NCI-H748 treated with DMSO at 0.1 percent for 48 hours (cell line): ENCODE measurements around the gene FAM3A.
A peak's percentile ranks its signal among the peaks of the same experiment; 100 is the strongest.
"Not testable (repeated sequence)": the region's sequence is repeated elsewhere in the genome, so short reads cannot be mapped to it uniquely, and the experiment has no call there.

Source experiments
- DNase-seq: peaks from one replicate; lab custom pipeline; 2025; lab: John Stamatoyannopoulos, UW

The FAM3A gene, protein sequence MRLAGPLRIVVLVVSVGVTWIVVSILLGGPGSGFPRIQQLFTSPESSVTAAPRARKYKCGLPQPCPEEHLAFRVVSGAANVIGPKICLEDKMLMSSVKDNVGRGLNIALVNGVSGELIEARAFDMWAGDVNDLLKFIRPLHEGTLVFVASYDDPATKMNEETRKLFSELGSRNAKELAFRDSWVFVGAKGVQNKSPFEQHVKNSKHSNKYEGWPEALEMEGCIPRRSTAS

DNA sequence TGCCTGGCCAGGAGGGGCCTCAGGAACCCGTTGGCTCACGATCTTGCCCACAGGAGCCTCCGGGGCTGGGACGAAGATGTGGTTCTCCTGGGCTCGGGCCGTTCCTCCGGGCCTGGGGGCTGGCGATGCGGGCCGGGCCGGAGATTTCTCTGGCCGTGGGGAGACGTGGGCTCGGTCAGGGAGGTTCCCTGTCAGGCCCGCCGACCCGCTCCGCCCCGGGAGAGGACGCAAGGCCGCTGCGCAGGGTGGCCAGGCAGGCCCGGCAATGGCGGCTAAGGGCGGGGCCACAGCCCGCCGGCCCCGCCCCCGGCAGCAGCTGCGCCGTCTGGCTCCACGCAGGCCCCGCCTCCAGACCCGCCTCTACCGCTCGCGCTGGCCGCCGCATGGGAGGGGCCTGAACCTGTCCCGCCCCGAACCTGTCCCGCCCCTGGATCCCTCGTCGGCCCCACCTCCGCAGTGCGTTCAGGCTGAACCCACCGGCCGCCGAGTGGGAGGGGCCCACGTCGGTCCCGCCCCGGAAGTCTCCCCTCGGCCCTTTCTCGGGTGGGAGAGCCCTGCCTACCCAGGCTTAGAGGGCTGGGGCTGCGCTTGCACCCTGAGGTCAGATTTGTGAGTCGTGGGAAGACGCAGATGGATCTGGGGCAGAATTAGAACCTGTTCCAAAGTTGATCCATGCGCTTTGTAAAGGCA lies at the start of gene FAM3A:
TSS of gene FAM3A (minus strand) at position 267 of the 690 bp plus-strand sequence. CDS start 460 bp downstream, outside the sequence.
- DNase-seq, result peak; percentile 89

DNA sequence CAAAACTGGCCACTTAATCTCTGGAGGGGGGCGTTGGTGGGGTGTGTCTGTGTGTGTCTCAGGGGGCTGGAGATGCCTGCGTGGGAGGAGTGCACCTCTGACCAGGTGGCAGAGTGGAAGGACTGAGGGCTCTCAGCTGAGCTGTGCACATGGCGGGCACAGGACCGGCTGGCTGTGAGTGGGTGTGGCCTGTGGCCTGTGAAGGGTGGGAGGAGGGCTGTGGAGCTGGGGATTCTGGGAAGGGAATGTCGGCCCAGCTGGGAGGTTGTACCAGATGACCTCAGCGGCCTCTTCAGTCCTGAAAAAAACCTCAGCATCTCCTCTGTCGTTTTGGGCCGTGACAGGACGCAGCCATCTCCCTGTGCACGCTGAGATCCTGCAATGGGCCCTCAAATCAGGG lies 46.3 kb upstream of the FAM3A start:
- DNase-seq, result not testable (repeated sequence)

DNA sequence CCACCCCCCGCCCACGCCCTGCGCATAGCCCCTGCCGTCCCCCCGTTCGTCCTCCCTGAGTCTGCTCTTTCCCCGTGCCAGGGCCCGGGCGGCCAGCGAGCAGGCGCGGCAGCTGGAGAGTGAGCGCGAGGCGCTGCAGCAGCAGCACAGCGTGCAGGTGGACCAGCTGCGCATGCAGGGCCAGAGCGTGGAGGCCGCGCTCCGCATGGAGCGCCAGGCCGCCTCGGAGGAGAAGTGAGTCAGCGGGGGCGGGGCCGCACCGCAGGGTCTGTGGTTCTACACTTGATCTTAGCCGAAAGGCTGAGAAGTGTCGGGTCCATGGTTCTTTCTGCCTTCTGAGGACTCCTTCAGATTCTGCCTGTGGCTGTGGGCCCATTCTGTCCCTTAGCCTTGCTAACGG lies 44.3 kb upstream of the FAM3A start:
- not testable (repeated sequence) for DNase-seq

DNA sequence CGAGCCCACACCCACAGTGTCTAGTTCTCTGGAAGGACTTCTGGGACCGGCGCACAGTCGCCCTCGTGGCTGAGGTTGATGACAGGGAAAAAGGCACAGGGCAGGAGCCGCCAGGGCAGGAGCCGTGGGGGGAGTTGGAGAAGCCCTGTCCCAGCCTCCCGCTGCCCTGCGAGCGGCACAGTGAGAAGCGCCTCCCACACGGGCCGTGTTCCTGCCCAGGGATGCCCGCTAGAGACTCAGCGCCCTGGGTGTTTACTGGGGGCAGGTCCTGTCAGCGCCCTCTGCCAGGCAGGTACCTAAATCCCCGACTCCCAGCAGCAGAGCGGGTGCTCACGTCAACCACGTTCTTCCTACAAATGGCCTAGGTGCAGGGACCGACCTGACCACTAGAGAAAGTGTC lies 42.9 kb upstream of the FAM3A start:
- not testable (repeated sequence) for DNase-seq

DNA sequence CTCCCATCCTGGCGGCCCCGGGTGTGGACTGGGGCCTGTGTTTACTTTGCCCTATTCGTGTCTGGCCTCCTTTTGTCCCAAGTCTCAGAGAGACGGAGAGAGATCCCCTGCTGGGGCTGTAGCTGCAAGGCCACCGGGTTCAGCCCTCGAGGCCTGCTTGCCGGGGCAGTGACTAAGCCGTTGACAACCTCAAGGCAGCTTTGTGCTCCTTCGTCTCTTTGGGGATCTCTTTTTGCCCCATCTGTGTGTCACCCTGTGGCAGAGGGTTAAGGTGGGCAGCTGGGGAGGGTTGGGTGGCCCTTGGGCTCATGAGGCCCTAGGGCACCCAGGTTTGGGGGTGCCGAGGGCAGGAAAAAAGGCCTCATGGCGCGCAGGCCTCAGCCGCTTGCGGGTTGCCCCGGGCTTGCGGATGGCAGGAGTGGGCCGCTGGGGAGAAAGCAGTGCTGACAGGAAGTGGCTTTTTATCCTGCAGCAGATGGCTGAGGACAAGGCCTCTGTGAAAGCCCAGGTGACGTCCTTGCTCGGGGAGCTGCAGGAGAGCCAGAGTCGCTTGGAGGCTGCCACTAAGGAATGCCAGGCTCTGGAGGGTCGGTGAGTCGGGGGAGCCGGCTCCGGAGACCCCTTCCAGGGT lies 42.1 kb upstream of the FAM3A start:
- DNase-seq, result not testable (repeated sequence)

DNA sequence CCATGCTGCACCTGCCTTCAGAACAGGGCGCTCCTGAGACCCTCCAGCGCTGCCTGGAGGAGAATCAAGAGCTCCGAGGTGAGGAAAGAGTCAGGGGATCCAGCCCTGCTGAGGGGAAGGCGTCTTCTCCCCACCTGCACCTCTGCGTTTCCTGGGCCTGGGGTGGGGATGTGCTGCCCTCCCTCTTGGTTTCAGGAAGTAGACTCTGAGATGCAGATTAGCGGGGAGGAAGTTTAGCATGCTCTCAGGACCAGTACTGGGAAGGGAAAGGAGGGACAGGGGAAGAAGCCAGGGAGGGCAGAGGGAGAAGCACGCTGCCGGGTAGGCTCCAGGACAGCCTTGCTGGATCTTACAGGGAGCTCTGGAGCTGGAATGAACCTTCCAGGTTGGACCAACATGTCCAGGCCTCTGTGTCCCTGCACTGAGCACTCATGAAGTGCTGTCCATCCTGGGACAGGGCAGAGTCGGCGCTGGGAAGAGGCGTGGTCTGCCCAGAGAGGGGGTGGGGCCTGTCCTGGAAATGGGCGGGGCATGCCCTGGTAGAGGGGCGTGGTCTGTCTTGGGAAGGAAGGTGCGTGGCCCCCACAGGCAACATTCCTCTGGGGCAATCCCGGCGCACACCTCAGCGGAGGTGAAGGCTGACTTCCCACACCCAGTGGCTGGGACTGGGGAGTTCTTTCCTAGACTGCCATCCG lies 36.2 kb upstream of the FAM3A start:
- DNase-seq, result not testable (repeated sequence)

DNA sequence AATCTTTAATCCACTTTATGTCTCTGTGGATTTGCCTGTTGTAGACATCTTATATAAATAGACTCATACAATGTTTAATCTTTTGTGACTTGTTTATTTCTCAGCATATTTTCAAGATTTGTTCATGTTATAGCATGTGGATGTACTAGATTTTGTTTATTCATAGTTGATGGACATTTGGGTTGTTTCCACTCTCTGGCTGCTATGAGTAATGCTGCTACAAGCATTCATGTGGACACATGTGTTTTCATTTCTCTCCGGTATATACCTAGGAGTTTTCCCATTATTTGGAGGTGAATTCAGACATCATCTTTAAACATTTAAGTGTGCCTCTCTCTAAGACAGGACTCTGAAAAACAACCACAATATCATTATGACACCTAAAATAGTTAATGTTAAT lies 33.7 kb upstream of the FAM3A start:
- no peak for DNase-seq

DNA sequence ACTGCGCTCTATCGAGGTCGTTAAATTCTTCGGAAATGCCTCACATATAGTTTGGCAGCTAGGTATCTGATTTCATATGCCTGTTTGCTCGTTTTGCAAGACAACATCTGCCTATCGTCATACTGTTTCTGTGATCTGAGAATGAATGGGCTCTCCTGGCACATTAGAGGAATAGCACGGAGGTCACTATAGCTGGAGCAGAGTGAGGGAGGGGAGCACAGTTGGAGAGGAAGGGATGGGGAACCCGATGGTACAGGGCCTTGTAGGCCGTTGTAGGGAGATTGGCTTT lies 31.9 kb upstream of the FAM3A start:
- DNase-seq, result no peak

DNA sequence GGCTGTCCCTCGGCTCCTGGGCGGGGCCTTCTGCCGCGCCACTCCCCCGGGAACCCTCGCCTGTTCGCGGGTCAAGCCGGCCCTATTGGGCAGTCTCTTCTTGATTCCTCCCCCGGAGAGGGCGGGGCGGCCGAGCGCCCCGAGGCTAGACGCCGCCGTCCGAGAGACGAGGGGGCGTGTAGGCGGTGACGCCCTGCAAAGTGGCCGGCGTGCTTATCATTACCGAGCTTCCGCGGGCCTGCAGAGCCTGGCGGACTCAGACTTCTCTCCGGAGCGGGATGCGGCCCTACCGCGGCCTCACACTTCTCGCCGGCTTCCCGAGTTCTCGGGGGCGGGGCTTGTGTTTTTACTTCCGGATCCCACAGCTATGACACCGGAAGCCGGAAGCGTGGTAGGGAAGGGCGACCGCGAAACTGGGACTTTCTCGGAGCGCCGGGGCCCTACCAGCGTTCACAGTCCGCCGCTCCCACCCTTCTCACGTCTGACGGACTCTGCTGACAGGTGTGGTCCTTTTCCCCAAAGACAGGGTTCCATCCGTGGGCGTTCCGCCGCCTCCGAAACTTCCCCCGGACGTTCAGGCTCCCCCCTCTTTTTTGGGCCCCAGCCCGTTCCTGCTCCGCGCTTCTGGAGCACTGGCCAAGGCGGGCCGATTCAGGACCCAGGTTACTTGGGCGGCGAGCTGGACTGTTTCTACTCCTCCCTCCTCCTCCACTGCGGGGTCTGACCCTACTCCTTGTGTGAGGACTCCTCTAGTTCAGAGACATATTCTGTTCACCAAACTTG lies 31.4 kb upstream of the FAM3A start, which contains the start of gene IKBKG:
TSS of gene IKBKG (plus strand) at position 376 of the 783 bp plus-strand sequence. CDS start 4,383 bp downstream, outside the sequence.
- DNase-seq, result peak; percentile 88

DNA sequence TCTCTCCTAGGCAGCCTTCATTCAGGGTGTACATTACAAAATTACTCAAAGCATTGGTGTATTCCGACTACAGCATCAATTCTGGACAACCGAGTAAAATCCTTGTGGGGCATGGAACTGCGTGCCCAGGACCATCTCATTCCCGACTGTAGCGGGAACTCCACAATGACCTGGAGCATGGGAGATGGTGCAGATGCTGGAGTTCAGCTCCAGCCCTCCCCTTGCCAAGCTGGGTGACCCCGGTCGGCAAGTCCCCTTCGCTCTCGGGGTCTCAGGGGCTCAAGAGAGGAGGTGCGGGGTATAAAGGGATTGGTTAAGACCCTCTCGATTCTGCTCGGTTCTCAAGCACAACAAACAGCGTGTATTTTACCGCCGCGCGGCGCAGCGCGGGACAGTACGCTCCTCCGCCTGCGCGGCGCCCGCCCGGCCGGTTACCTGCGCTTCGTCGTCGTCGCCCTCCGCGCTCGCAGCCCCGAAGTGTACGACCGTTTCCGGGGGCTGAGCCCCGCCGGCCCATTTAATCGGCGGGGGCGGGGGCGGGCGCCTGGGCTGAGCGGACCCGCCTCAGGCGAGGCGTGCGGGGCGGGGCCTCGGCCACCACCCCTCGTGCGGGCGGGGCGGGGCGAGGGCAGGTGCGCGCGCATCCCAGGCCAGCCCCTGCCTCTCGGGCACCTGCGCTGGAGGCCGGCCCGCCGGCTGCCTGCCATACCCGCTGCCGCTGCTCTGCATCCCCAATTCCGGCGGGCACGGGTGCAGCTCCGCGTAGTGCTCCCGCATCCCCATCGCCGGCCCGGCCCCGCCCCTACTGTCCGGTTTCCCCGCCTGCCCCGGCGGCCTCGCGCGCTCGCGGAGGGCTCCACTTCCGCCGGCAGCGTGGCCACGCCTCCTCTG lies 30.6 kb upstream of the FAM3A start, which contains the start of gene G6PD:
TSS of gene G6PD (minus strand) at position 493 of the 891 bp plus-strand sequence. CDS start 691 bp downstream, outside the sequence.
- peak; percentile 67 for DNase-seq

DNA sequence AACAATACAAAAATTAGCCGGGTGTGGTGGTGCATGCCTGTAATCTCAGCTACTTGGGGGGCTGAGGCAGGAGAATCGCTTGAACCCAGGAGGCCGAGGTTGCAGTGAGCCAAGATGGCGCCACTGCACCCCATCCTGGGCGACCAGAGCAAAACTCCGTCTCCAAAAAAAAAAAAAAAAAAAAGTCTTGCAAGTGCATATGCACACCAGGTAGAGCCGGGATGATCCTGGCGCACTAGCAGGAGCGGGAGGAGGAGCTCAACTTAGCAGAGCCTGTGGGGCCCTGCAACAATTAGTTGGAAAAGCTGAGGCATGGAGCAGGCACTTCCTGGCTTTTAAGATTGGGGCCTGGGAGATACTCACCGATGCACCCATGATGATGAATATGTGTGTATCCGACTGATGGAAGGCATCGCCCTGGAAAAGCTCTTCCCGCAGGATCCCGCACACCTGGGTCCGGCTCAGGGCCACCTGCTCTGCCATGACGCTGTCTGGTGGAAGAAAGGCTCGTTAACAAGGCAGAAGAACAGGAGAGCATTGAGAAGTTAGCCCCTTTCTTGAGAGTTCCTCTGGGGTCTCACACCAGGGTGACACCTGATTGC lies 29.7 kb upstream of the FAM3A start:
- DNase-seq, result no peak

DNA sequence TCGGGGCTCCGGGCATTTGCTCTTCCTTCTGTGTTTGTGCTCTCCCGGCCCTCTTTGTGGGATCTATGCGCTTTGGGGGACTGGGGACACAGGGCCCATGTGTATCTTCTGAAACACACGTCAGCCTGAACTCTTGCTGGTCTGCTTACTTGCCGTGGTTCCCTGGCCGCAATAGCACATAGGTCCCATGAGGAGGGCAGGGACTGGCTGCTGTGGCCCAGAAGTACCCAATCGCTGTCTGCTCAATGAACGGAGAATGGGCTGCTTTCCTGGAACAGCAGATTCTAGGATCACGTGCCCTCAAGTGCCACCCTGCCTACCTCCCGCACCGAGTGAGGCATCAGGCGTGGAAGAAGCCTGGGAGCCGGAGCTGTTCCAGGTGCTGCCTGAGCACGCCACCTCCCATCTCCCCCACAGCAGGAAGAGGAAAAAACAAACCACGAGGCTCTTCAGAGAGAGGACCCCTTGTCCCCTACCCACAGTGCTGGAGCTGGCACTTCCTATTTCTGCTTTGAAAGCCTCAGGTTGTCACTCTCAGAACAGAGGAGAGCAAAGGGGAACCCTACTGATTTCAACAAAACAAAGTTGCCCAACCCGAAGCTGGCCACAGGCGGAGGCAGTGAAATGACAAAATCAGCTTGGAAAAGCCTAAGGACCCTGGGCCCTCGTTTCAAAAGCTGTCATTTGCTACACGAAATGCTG lies 26.8 kb upstream of the FAM3A start:
- DNase-seq, result no peak

DNA sequence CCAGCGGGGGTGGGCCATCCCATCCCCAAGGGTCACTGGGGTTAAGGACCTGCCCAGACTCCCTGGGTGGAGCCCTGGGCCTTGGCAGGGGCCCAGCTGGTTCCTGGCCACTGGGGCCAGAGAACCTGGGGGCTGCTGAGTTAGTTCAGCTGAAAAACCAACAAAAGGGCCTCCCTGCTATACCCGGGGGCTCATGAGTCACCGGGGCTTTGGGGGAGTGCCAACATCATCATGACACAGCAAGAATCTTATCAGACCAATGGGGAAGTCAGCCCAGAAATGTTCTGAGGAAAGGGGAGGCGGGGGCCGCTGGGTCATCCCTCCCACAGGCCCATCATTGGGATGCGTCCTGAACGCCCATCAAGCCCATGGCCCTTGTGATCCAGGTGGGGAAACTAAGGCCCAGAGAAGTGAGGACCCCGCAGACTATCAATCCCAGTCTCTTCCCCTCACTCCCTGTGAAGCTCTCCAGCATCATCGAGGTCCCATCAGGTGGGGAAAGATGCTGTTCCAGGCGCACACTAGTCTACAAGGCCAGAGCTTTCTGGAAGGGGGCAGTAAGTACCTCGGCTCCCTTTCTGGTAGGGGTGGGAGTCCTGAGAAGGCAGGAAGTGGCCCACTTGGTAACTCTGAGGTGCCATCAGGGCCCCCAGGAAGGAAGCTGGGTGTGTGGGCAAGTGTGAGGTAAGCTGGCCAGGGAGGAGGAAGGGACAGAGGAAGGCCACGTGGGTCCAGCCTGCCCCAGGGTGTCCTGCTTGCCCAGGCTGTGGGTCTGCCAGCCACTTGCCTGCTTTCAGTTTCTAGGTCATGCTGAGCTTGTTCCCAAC lies 26.1 kb upstream of the FAM3A start:
- DNase-seq, result no peak

DNA sequence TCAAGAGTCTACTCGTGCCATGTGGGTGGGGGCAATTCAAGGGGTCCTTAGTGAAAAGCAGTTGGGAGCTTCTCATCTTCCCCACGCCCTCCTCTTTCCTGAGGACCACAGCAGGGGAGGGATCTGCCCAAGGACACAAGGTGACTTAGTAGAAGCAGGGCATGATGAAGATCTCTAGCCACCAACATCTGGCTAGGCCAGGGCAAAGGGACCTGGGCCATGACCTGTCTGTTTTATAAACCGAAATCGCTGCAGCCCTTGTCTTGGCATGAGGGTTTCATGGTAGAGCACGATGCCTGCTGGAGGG lies 25.5 kb upstream of the FAM3A start:
- no peak for DNase-seq

DNA sequence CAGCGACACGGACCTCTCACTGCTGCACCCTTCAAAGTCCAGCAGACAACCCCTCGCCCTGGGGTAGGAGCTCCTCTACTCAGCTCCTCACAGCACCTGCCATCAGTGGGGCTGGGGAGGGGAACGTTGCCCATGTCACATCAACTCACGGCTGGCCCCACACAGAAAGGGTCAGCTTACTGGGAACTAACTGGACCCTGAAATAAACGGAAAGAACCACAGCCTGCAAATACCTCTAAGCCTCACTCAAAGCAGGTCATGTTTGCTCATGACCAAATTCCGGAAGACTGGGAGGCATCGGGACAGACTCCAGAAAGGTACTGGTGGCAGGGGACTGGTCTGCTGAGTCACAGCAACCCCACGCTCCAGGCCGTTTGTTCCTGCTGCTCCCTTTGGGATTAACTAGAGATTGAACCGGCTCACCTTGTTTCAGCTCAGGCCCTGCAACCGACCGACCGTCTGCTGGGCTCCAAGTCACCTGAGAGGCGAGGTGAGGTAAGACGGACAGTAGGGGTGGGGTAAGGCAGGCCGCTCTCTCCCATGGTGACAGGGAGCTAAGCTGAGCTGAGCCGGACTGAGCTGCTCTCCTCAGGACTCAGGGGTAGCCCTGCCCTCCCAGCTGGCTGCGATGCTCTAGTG lies 25.0 kb upstream of the FAM3A start:
- DNase-seq, result no peak

DNA sequence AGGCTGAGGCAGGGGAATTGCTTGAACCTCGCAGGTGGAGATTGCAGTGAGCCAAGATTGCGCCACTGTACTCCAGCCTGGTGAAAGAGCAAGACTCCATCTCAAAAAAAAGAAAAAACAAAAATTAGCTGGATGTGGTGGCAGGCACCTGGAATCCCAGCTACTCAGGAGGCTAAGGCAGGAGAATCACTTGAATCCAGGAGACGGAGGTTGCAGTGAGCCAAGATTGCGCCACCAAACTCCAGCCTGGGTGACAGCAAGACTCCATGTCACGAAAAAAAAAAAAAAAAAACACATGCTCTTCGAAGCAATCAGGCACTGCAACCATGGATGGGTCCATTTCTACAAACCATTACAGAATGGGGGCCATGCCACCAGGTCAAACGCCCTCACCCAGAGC lies 24.3 kb upstream of the FAM3A start:
- DNase-seq, result not testable (repeated sequence)

DNA sequence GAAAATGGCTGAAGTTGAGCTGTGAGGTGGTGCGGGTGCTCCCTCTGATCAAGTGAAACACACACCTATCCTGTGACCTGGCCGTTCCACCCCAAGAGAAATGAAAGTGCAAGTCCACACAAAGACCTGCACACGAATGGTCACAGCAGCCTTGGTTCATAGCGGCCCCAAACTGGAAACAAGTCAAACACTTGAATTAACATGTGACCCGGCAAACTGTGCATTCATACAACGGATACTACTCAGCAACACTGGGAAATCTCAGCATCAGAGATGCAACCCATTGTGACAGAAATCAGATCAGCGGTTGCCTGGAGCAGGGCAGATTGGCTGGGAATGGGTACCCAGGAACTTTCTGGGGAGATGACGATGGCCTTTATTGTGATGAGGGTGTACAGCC lies 23.0 kb upstream of the FAM3A start:
- no peak for DNase-seq

DNA sequence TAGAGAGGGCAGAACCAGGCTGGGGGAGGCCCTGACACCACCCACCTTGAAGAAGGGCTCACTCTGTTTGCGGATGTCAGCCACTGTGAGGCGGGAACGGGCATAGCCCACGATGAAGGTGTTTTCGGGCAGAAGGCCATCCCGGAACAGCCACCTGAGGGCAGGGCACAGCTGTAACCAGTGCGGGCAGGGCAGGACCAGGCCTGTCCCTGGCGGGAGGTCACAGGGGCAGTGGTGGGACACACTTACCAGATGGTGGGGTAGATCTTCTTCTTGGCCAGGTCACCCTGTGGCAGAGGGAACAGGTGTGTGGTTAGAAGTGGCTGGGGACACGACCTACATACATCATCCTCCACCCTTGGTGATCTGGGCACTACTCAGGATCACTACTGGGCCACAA lies 19.9 kb upstream of the FAM3A start:
- no peak for DNase-seq
